LHCN-M2 (cell line): ENCODE data around the gene ALCAM. TPM values are rescaled to one million over a fixed set of nuclear protein-coding genes. Genes with fewer than 3 reads are reported as not detected.

Source experiments
- DNase-seq: peaks from one replicate; pipeline ENCODE4 v3.0.0-alpha.2; 2012; ENCODE audit warnings: low read depth
- total RNA-seq: library from RNA; depleted of rRNA; stranded (reverse); fragments of >200 nt; gene quantifications from 2 replicates; pipeline ENCODE4 v1.2.3, GENCODE V29; 2014

ALCAM gene
- total RNA-seq, 1 experiment from 2014 or later: 94.7 TPM

- no peak for DNase-seq
These were observed 62.5 kb downstream of the ALCAM start for GRCh38 chr3:105429034-105429762.

- DNase-seq: no peak
These were observed 63.7 kb downstream of the ALCAM start for GRCh38 chr3:105430455-105430854.

- no peak for DNase-seq
These were observed 64.5 kb downstream of the ALCAM start for GRCh38 chr3:105431200-105431599.

- DNase-seq: no peak
These were observed 68.6 kb downstream of the ALCAM start for GRCh38 chr3:105435277-105435676.

GRCh38 chr3:105436687-105437086 is 70.0 kb downstream of the ALCAM start:
- no peak for DNase-seq

- no peak for DNase-seq
These were observed 73.4 kb downstream of the ALCAM start for GRCh38 chr3:105440113-105440512.

GRCh38 chr3:105444725-105445124 is 78.0 kb downstream of the ALCAM start:
- no peak for DNase-seq

- DNase-seq: peak; percentile 18
These were observed 81.8 kb downstream of the ALCAM start for GRCh38 chr3:105448338-105448982.

GRCh38 chr3:105449414-105449813 is 82.7 kb downstream of the ALCAM start:
- DNase-seq: no peak

GRCh38 chr3:105456017-105456416 is 89.3 kb downstream of the ALCAM start:
- DNase-seq: no peak

GRCh38 chr3:105458518-105459215 is 92.0 kb downstream of the ALCAM start:
- no peak for DNase-seq

- DNase-seq: no peak
These were observed 93.0 kb downstream of the ALCAM start for GRCh38 chr3:105459566-105460290.

- DNase-seq: no peak
These were observed 96.9 kb downstream of the ALCAM start for GRCh38 chr3:105463620-105464019.

- no peak for DNase-seq
These were observed 98.6 kb downstream of the ALCAM start for GRCh38 chr3:105465251-105465853.

GRCh38 chr3:105466072-105466471 is 99.4 kb downstream of the ALCAM start:
- no peak for DNase-seq

- DNase-seq: no peak
These were observed 100.0 kb downstream of the ALCAM start for GRCh38 chr3:105466495-105467404.

GRCh38 chr3:105470851-105471250 is 104.1 kb downstream of the ALCAM start:
- no peak for DNase-seq

GRCh38 chr3:105473521-105474223 is 107.0 kb downstream of the ALCAM start:
- DNase-seq: peak; percentile 87

GRCh38 chr3:105480768-105481167 is 114.1 kb downstream of the ALCAM start:
- DNase-seq: no peak

- DNase-seq: no peak
These were observed 116.8 kb downstream of the ALCAM start for GRCh38 chr3:105483476-105483875.
